GM18861 (cell line): ENCODE results near the gene CELSR3.

Source experiments
- ATAC-seq: cut with Tn5 transposase; IDR thresholded peaks from one replicate; pipeline ENCODE4 v1.9.1; 2021; ENCODE audit not compliant: unreplicated experiment

Gene CELSR3

GRCh38 chr3:48662753-48663488 lies at the start of gene CELSR3:
CELSR3 (minus strand) TSS chr3:48662886; CDS start chr3:48662634, 252 bp downstream.
- no peak for ATAC-seq

DNA sequence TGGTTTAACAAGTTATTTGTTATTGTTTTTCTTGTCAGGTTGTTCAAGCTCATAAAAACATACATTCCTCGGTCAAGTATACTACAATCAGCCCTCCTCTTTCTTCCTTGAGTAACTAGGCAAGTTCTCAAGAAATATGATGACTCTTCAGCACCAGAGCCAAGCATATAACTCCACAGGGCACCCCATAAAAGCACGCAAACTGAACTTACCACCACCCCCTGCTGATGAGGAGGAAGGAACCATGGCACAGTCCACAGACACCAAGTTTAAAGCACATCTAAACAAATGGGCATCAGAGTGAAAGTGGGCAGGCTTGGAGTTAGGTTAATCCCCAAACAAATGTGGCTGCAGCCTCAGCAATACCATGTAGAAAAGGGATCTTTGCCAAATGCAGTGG lies 49.0 kb upstream of the CELSR3 start:
- no peak for ATAC-seq

DNA sequence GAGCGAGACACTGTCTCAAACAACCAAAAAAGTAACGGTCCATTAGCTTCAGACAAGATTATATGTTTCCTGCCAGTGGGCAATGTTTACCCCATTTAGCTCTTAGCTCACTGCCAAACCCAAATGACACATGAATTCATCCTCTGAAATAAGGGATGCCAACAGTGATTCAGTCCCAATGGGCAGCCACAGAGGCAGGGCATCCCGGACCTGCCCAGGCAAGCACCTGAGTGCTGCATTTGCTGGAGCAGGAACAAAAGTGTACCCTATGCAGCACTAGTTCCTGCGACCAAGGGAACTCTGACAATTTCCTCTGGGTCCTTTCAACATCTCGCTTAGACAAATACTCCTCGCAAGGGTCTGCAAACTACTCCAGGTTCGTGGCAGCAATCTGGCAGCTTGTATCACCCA lies 46.4 kb upstream of the CELSR3 start:
- ATAC-seq: no peak

DNA sequence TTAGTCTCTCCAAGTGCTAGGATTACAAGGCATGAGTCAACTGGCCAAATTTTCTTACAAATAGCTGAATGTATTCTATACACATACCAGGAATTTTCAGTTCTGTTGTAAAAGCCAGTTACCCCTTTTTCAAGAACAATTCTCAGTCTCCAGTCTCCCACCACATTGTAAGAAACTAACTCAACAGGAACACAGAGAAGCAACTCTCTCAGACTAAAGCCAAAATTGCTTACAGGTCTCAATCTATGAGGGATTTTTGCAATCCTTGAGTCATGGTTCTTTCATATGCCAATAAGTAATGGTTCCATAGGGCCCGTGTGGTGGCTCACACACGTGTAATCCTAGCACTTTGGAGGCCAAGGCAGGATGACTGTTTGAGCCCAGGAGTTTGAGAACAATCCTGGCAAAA lies 45.8 kb upstream of the CELSR3 start:
- ATAC-seq: no peak

GRCh38 chr3:48707157-48707556 lies 44.5 kb upstream of the CELSR3 start:
- no peak for ATAC-seq

DNA sequence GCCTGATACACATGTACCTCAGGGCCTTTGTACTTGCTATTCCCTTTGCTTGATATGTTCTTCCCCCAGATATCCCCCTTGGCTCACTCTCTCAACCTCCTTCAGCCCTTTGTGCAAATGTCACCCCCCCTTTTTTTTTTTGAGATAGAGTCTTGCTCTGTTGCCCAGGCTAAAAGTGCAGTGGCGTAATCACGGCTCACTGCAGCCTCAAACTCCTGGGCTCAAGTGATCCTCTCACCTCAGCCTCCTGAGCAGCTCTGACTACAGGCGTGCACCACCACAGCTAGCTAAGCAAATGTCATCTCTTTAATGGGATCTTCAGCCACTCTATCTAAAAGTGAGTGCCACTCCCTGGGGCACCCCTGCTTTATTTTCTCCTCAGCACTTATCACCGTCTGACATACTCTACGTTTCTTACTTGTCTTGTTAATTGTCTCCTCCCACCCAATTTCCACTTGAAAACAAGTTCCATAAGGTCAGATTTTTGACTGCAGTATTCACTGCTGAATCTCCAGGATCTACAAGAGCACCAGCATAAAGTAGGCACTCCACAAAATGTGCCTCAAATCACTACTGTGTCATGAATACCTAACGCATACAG lies 39.7 kb upstream of the CELSR3 start:
- no peak for ATAC-seq

DNA sequence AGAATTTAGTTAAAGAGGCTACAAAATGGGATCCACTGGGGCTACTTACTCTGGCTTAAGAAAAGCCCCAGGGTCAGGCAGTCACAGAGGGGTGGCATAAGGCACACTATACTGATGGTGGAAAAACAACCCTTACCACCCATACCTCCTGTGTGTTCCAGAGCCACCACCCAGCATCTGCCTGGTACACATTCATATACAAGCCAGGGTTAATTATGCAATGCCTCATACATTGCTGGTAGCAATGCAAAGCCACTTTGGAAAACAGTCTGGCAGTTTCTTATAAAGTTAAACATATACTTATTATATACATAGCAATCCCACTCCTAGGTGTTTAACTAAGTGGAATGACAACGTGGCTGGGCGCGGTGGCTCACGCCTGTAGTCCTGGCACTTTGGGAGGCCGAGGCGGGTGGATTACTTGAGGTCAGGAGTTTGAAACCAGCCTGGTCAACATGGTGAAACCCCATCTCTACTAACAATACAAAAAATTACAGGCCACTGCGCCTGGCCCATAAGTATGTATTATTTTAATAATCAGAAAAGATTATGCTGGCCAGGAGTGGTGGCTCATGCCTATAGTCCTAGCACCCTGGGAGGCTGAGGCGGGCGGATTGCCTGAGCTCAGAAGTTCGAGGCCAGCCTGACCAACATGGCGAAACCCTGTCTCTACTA lies 38.2 kb upstream of the CELSR3 start:
- no peak for ATAC-seq

- no peak for ATAC-seq
These were observed 36.2 kb upstream of the CELSR3 start for GRCh38 chr3:48698891-48699290.

- ATAC-seq: no peak
These were observed 35.3 kb upstream of the CELSR3 start for GRCh38 chr3:48697952-48698351.

GRCh38 chr3:48696601-48697000 lies 33.9 kb upstream of the CELSR3 start:
- ATAC-seq: no peak

GRCh38 chr3:48696156-48696555 lies 33.5 kb upstream of the CELSR3 start:
- no peak for ATAC-seq

DNA sequence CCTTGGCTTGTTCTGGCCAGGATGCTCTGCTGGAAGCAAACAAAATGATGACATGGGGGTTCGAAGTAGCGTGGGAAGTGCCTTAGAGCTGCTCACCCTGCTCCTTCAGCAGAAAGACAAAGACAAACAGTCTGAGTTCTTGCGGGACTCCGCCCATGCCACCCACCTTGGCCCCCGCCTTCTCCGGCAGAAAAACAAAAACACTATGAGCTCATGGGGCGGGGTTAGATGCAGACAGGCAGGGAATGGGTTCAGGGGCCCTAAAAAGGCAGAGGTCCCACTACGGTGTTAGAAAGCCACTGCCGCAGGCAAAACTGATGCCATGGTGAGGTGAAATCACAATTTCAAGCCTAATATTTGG lies 32.7 kb upstream of the CELSR3 start:
- no peak for ATAC-seq

GRCh38 chr3:48694610-48695392 lies 32.1 kb upstream of the CELSR3 start:
- no peak for ATAC-seq

DNA sequence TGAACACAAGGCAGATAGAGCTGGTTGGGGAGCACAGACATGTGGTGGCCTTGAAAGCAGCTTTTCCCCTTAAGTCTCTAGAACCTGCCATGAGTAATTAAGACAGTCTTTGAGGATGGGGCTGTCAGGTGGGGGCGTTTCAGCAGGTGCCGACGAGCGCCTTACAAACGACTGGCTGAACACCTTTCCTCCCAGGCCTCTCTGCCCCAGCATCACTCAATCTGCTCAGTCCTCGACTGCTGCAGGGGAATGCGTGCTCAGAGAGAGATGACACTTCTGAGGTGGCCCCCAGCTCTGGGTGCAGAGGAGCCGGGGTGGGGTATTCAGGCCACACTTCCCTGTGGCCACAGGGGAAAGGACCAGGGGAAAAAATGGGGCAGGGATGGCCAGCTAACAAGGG lies 31.1 kb upstream of the CELSR3 start:
- ATAC-seq: no peak

GRCh38 chr3:48692551-48692950 lies 29.9 kb upstream of the CELSR3 start:
- ATAC-seq: no peak

DNA sequence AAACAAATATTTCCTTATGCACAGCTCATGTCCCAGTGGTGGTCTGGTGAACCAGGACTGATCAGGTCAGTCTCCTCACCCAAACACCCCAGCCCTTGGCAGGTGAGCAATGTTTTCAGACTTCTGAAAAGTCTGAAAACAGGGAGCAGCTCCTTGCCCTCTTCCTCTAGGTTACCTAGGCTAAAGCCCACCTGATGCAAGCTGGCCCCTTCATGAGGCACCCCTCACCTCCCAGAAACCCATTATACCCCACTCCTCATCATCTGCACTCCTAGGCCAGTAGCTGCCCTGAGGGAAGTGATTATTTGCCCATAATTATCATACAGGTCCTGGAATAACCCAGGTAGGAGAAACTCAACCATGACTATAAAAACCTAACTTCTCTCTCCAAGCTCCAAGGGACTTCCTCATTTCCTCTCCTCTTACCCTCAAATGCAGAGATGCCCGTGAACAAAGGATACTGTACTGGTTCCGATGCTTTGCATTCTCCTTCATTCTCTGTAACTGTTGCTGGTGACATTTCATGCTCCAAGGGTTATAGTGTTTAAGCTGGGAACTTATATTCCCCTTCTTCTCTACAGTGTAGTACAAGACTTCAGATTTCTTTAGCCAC lies 28.3 kb upstream of the CELSR3 start:
- ATAC-seq: no peak

GRCh38 chr3:48689384-48689783 lies 26.7 kb upstream of the CELSR3 start:
- ATAC-seq: no peak

DNA sequence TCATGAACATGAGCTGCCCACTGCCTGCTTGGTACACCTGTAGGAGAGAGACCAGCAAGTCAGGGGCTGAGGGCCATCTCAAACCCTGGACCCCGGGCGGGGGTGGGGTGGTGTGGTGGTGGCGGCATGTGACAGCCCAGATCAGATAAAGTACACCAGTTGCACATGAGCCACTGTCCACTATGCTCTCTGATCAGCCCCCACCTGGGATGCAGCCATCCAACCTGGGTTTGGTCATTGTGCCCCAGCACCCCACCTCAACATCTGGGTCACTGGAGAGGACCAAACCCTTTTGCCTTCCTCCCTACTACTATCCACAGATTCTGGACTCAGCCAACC lies 26.0 kb upstream of the CELSR3 start:
- no peak for ATAC-seq

DNA sequence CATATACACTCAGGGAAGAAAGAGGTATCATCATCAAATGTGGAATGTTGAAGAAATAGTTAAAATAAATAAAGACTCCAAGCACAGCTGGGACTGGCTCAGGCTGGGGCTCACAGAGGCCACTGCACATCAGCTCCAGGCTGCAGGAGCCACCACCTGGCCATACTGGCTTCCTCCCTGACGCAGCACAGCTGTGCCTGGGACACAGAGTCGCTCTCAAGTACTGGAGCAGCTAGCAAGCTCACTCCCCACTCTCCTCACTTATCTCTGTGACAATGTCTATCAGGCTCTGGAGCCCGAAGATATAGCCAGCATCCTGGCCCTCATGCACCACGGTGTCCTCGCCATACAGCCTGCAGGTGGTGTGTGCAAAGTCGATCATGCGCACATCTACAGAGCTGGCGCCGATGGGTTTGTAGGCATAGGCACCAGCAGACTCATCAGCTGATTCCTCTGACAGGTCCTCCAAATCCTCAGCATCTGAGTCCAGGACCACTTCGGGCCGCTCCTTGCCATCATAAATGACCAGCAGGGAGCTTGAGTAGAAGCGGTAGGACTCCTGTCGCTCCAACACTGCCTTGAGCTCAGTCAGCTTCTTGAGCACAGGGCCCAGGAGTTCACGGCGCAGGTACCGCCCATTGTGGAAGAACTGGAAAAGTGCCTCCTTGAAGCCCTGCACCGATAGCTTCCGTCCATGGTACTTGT lies 25.5 kb upstream of the CELSR3 start:
- ATAC-seq: no peak

DNA sequence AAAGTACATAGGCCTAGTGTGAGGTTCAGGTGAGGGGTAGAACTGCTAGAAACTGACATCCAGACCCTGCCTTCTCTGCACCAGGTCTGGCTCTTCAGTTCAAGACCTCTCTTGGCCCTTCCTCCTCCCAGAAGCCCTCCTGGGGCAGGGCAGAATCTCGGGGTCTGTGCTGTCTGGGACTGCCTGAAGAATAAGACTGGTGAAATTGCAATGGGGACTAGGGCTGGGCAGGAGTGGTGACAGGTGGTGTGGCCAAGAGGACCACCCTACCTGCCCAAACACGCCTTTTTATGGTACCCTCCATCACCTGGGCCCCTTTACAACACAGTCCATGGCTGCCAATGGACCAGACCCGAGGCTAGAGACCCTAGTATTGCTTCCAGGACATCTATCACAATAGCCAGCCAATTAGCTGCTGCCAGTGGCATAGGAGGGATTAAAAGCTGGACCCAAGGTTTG lies 24.6 kb upstream of the CELSR3 start:
- no peak for ATAC-seq
